Measurements from ENCODE around the gene ACOT2.

DNA sequence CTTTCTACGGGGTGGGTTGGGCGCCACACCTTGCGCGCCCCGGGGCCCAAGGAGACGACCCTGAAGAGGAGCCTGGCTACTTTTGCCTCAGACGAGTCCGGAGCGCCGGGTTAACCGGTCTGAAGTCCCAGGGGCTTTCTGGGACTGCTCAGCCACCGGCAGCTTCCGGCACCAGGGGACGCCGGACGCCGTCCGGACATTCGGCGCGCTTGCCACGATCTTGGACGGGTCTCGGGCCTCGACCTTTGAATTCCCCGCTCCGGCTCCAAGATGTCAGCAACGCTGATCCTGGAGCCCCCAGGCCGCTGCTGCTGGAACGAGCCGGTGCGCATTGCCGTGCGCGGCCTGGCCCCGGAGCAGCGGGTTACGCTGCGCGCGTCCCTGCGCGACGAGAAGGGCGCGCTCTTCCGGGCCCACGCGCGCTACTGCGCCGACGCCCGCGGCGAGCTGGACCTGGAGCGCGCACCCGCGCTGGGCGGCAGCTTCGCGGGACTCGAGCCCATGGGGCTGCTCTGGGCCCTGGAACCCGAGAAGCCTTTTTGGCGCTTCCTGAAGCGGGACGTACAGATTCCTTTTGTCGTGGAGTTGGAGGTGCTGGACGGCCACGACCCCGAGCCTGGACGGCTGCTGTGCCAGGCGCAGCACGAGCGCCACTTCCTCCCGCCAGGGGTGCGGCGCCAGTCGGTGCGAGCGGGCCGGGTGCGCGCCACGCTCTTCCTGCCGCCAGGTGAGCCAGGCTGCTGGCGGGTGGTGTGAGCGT lies 22.9 kb downstream of the ACOT2 start, which contains the start of gene ACOT4:
- TF ChIP-seq POLR2A (IDR thresholded peaks at IDR 0.05; ENCODE audit: low read depth) (no peak), POLR2AphosphoS5 (IDR thresholded peaks at IDR 0.05) (no peak), EP300 (IDR thresholded peaks at IDR 0.05) (no peak)
- TF ChIP-seq, protein P1, sequence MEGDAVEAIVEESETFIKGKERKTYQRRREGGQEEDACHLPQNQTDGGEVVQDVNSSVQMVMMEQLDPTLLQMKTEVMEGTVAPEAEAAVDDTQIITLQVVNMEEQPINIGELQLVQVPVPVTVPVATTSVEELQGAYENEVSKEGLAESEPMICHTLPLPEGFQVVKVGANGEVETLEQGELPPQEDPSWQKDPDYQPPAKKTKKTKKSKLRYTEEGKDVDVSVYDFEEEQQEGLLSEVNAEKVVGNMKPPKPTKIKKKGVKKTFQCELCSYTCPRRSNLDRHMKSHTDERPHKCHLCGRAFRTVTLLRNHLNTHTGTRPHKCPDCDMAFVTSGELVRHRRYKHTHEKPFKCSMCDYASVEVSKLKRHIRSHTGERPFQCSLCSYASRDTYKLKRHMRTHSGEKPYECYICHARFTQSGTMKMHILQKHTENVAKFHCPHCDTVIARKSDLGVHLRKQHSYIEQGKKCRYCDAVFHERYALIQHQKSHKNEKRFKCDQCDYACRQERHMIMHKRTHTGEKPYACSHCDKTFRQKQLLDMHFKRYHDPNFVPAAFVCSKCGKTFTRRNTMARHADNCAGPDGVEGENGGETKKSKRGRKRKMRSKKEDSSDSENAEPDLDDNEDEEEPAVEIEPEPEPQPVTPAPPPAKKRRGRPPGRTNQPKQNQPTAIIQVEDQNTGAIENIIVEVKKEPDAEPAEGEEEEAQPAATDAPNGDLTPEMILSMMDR (IDR thresholded peaks at IDR 0.05): peak in 1 of 3 experiments; percentile 6

All from esophagus muscularis mucosa (tissue), 4 donors.